GM15510 (cell line): ENCODE results near the gene RPRD1A.

Experiments
- POLR2A ChIP-seq: IDR thresholded peaks from 3 replicates; pipeline ENCODE4 v1.6.1; 2011; ENCODE audit warnings: borderline replicate concordance; ENCODE audit not compliant: insufficient read length; ENCODE audit errors: extremely low read depth

The RPRD1A gene, protein sequence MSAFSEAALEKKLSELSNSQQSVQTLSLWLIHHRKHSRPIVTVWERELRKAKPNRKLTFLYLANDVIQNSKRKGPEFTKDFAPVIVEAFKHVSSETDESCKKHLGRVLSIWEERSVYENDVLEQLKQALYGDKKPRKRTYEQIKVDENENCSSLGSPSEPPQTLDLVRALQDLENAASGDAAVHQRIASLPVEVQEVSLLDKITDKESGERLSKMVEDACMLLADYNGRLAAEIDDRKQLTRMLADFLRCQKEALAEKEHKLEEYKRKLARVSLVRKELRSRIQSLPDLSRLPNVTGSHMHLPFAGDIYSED

DNA sequence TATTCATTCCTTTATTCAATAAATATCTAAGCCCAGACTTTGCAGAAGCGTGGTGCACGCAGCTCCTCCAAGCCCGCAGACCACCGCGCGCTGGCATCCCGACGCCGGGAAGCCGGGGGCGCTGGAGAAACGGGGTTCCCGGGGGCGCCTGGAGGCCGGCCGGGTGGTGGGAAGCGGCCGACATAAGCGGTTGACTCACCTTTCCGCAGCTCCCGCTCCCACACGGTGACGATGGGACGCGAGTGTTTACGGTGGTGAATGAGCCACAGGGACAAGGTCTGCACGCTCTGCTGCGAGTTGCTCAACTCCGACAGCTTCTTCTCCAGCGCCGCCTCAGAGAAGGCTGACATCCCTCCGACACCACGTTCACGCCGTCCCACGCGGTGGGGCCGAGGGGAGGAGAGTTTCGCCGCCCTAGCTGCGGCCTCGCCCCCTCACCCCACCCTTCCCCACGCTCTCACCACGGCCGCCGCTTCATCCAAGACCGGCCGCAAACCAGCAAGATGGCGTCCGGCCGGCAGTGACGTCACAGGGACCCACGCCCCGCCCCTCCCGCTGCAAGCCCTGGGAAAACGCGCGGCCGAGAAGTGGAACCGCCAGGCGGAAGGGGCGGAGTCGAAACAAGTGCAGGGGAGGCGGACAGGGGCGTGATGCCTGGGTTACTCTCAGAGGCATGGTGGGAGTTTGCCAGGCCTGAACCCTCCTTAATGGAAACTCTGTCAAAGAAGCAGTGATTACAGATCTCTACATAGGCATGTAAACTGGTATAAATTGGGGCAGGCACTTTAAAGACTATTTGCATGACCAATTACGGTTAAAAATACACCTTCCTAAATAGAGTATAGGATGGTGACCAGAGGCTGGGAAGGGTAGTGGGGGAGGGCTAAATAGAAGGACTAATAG lies at the start of gene RPRD1A:
Gene RPRD1A (minus strand): TSS at position 505 of the 903 bp plus-strand sequence. CDS start 155 bp downstream, at position 350.
- peak; percentile 68 for TF ChIP-seq POLR2A

DNA sequence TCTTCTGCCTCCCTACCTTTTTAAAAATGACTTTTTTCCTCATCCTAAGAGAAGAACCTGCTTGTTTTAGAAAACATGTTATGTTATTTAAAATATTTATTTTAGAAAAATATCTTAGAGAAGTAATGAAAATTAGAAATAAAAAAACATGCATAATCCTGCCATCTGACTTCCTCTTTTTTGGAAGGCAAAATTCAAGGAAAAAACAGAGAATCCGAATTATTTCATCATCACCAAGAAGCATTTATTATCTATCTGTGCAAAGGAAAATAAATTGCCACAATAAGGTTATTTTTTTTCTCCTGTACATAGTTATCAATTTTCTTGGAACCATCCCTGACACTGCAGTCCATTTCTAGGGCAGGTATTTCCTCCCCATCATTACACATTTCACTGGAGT lies 47.4 kb upstream of the RPRD1A start:
- TF ChIP-seq POLR2A, result no peak

DNA sequence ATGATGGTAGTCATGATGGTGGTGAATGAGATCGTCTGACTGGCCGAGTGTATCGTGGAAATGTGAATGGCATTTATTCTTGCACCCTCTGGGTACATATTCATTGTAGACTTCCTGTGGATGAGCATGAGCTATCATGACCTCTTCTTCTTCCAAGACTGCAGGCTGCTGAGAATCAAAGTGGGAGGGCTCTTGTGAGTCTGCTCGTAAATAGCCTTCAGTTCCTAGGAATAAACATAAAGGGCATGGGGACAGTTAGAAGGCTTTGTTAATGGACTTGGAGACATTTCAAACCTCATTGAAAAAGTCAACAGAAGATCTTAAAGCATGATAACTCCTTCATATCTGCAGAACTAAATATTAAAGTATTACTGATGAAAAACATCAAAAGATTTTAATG lies 46.9 kb upstream of the RPRD1A start:
- no peak for TF ChIP-seq POLR2A

DNA sequence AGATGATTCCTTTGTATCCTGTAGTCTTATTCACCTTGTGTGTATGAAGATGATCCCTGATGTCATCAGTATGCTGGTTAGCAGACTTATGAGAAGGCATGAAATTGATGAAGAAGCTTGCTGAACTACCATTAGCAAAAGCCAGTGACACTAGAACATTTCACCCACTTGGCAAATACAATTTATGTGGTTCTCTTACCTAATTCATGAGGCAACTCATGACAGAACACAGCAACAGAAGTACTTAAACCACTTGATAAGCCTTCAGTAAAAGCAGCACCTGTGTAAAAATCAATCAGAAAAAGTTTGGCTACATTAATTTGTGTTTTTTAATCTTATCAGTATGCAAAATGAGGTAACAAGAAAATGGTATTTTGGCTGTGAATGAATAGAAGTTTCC lies 44.9 kb upstream of the RPRD1A start:
- TF ChIP-seq POLR2A, result no peak

DNA sequence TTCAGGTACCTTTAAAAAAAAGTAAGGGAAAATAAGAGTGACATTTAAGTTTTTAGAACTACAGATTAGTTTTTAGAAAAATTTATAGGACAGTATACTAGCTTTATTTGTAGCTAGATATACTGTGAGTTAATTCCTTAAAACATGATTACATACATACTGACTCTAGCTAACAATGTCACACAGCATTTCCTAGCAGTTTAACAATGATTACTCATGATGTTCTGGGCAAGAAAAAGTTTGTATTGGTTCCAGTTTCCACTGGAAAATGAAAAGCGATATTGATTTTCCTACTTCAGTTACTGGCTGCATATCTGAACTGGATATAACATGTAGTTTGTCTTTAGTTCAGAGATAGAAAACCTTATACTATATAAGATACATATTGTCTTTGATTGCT lies 42.4 kb upstream of the RPRD1A start:
- TF ChIP-seq POLR2A, result no peak

DNA sequence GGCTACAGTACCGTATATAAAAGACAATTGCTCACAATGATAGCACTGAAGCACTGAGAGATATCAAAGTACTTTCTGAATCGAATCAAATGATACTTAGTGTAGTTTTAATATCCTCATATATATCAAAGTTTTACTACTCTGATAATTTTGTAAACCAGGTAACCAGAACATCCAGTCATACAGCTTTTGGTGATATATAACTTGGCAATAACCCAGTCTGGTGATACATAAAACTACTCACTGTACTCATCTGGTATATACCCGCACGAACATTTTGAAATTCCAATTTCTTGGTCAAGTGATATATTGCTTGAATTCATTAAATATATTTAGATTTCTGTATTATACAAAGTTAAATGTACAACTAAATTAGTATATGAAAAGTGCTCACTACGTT lies 41.2 kb upstream of the RPRD1A start:
- TF ChIP-seq POLR2A, result no peak

DNA sequence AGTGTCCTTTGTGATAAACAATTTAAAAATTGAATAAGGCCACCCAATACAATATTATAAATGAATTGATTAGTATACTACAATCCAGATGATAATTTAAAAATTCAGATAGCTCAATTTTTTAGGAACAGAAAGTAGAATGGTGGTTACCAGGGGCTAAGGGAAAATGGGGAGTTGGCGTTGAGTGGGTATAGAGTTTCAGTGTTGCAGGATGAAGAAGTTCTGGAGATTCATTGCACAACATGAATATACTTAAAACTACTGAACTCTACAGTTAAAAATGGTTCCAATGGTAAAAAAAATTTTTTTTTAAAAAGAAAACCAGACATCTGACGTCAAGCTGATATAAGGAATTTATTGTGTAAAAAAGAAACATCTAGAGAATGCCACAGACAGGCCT lies 40.8 kb upstream of the RPRD1A start:
- no peak for TF ChIP-seq POLR2A

DNA sequence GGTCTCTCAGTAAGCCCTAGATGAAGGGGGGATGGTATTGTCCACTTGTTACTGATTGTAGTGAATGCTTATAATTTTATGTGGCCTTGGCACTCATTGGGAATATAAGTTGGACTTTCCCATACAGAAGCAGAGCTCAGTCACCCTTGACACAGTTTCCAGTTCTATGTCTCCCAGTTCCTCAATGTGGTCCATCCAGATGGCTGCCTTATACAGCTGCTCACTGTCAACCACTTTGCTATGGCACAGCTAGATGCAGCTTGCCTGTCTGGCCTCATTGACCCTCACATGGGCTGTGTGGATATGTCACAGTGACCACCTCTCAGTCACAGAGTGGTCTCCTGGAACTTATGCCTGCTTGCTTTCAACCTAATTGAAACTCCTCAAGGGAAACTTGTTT lies 40.1 kb upstream of the RPRD1A start:
- TF ChIP-seq POLR2A, result no peak

DNA sequence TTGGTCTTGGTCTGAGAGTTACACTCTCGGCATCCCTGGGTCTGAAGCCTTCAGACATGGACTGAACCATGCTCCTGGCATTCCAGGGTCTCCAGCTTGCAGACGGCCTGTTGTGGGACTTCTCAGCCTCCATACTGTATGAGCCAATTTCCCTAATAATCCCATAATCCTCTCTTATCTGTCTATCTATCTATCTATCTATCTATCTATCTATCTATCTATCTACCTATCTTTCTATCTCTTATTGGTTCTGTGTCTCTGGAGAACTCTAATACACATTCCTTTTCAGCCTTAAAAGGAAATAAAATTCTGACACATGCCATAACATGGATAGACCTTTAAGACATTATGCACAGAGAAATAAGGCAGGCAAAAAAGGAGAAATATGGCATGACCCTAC lies 37.4 kb upstream of the RPRD1A start:
- no peak for TF ChIP-seq POLR2A

DNA sequence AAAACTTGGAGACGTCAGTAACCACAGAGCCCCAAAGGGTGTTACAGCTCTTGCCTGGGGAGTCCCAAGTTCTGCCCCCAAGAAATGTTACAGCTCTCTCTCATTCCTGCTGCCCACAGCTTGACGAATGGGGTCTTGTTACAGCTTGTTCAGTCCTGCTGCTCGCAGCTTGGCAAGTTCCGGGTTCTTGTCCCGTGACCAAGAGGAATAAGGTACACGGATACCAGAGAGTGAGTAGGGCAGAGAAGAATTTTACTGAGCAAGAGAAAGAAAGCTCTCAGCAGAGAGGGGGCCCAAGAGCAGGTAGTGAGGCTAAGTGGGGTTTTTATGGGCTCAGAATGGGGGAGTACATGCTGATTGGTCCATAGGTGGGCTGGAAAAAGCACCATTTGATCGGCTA lies 34.6 kb upstream of the RPRD1A start:
- TF ChIP-seq POLR2A, result no peak

DNA sequence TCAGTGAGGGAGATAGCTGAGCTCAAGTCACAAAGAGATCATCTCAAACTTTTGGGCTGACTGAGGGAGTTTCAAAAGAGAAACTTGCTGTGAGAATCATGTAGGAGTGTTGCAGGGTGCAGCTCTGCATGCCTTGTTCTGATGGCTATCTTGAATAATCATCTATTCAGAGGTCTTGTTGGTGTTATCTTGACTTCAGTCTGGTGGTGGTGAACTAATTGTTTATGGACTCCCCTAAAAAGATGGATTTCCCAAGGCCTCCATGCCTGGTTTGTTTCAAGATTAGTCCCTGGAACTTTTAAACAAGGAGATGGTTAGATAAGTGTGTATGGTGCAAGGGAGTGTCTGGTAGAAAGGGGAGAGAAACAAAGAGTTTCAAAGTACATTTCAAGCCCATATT lies 32.0 kb upstream of the RPRD1A start:
- TF ChIP-seq POLR2A, result no peak

DNA sequence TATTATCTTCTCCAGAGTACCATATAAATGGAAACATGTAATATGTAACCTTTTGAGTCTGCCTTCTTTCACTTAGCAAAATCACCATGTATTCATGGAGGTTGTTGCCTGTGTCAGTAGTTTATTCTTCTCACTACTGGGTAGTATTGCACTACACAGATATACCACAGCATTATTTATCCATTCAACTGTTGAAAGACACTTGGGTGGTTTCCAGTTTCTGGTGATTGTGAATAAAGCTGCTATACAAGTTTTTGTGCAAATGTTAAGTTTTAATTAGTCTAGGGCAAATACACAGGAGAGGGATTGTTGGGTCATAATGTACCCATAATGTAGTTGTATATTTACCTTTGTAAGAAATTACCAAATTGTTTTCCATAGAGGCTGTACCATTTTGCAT lies 29.6 kb upstream of the RPRD1A start:
- TF ChIP-seq POLR2A, result no peak

DNA sequence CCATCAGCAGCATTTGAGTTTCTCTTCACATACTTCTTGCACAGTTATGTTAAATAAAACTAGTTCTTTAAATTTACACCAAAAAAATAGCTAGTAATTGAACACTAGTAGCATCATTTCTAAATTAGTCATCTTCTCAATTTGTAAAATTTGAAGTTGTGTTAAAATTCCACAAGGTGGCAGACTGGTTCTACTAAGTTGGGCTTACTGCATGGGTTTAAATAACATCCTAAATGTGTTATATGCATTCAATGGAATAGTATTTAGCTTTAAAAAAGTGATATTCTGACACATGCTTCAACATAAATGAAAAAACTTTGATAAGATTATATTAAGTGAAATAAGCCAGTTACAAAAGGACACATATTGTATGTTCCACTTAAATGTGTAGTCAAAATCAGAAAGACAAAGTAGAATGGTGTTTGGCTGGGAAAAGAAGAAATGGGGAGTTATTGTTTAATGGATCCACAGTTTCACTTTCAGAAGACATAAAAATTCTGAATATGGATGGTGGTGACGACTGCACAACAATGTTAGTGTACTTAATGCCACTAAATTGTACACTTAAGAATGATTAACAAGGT lies 28.7 kb upstream of the RPRD1A start:
- no peak for TF ChIP-seq POLR2A

DNA sequence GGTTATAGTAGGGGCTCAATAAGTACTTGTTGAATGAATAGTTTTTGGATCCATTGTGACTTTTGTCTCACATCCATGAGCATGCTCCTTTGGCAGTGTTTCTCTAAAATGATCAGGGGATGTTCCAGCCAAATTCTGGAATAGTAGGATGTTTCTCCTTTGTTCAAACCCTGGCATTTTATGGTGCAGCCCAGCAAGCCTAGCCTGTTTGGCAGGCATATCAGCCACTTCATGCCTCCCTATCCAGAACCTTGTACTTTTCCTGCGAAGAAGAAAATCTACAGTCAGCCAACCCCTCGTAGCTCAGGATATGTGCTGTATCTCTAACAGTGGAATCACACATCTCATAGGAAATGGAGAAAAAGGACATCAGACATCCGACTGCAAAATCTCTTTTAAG lies 27.1 kb upstream of the RPRD1A start:
- TF ChIP-seq POLR2A, result no peak

DNA sequence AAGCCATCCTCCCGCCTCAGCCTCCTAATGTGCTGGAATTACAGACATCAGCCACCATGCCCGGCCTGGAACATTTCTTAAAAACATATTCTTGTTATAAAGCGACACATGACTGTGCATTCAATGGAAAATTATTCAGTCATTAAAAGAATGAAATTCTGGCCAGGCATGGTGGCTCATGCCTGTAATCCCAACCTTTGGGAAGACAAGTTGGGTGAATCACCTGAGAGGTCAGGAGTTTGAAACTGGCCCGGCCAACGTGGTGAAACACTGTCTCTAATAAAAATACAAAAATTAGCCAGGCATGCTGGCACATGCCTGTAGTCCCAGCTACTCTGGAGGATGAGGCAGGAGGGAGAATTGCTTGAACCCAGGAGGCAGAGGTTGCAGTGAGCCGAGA lies 21.6 kb upstream of the RPRD1A start:
- TF ChIP-seq POLR2A, result no peak
